ENCODE results near the gene NEO1.

GRCh38 chr15:73282567-73283365 is 230.5 kb downstream of the NEO1 start:
- no peak for TF ChIP-seq POLR2A (IDR thresholded peaks at IDR 0.05; ENCODE audit: low read length)
- TF ChIP-seq MAFK (IDR thresholded peaks at IDR 0.05; ENCODE audit: partially characterized antibody): no peak
- TF ChIP-seq HMGXB4 (CRISPR knock-in tag; IDR thresholded peaks at IDR 0.05; ENCODE audit: borderline replicate concordance): no peak
- no peak for TF ChIP-seq CTCF (IDR thresholded peaks at IDR 0.05)
- TF ChIP-seq MYC (IDR thresholded peaks at IDR 0.05; ENCODE audit: borderline replicate concordance, low read length): no peak
- no peak for TF ChIP-seq SMC3 (IDR thresholded peaks at IDR 0.05)
- TF ChIP-seq, protein P1, sequence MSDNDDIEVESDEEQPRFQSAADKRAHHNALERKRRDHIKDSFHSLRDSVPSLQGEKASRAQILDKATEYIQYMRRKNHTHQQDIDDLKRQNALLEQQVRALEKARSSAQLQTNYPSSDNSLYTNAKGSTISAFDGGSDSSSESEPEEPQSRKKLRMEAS (IDR thresholded peaks at IDR 0.05): no peak
- no peak for TF ChIP-seq EHMT2 (IDR thresholded peaks at IDR 0.05; ENCODE audit: low read depth)
- no peak for TF ChIP-seq PBX3 (IDR thresholded peaks at IDR 0.05)
- TF ChIP-seq POLR2AphosphoS2 (conservative IDR thresholded peaks at IDR 0.05; ENCODE audit: low read length): no peak
